Spinal cord (tissue), 10 donors: ENCODE results near the gene FNDC1. TPM values are rescaled to one million over a fixed set of nuclear protein-coding genes. Genes with fewer than 3 reads are reported as not detected.

Source experiments
- DNase-seq, 6 donors: peaks; one replicate each; pipeline versions ENCODE4 v3.0.0 to v3.0.0-alpha.2; 2013 to 2015; ENCODE audit warnings: low spot score in 6 of 6, low read depth in 4 of 6
- H3K27ac ChIP-seq: one replicate; pipeline ENCODE4 v1.5.1; 2013; ENCODE audit warnings: low read depth, low read length, control low read depth
- H3K27me3 ChIP-seq: one replicate; pipeline ENCODE4 v1.6.1; 2013; ENCODE audit warnings: low read length; ENCODE audit not compliant: control insufficient read depth, insufficient read depth
- H3K36me3 ChIP-seq: one replicate; pipeline ENCODE4 v1.6.1; 2013; ENCODE audit warnings: low read length; ENCODE audit not compliant: control insufficient read depth, insufficient read depth
- H3K4me1 ChIP-seq: one replicate; pipeline ENCODE4 v1.6.1; 2013; ENCODE audit warnings: low read length; ENCODE audit not compliant: control insufficient read depth, insufficient read depth
- H3K4me3 ChIP-seq: one replicate; pipeline ENCODE4 v1.5.1; 2013; ENCODE audit warnings: low read depth, low read length, control low read depth
- H3K9me3 ChIP-seq: one replicate; pipeline ENCODE4 v1.6.1; 2013; ENCODE audit warnings: low read length; ENCODE audit not compliant: control insufficient read depth, insufficient read depth
- WGBS: methylation state at CpG from one replicate; pipeline ENCODE4 v1.1.5; 2013; ENCODE audit warnings: missing lambda C conversion rate; ENCODE audit not compliant: insufficient coverage; 5-methylcytosine and 5-hydroxymethylcytosine counted together
- polyA plus RNA-seq, 2 donors: library from polyadenylated mRNA; unstranded; fragments of 120-200 nt; gene quantifications; one replicate each; pipeline ENCODE4 v1.2.1, GENCODE V29; 2013; ENCODE audit not compliant: insufficient read length in 2 of 2
- total RNA-seq, 2 donors: library from RNA; depleted of rRNA in 1 of 2; stranded (reverse); fragments of 120-200 nt in 1 of 2; fragments of >200 nt in 1 of 2; gene quantifications; one replicate each; pipeline versions ENCODE4 v1.2.3 to v1.2.4, GENCODE V29; 2013 to 2014
- donor health status: healthy.

Gene FNDC1
- total and polyA plus RNA-seq, 4 donors, result 10.7 to 49.0 (median 27.2) TPM

DNA sequence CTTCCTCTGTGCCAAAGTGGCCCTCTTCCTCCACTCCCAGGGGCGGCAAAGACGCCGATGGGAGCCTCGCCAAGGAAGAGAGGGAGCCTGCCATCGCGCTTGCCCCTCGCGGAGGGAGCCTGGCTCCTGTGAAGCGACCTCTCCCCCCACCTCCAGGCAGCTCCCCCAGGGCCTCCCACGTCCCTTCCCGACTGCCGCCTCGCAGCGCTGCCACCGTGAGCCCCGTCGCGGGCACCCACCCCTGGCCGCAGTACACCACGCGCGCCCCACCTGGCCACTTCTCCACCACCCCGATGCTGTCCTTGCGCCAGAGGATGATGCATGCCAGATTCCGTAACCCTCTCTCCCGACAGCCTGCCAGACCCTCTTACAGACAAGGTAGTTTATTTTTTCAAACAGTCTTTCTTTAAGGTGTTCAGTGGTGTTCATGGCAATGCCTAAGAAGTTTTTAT lies 64.9 kb downstream of the FNDC1 start:
- H3K27ac ChIP-seq, result no peak overlapping the region
- peaks cover 26% of the 10 kb centered on the region for H3K27me3 ChIP-seq
- H3K9me3 ChIP-seq, result no peaks in the 10 kb centered on the region
- H3K4me3 ChIP-seq, result no peak overlapping the region
- H3K4me1 ChIP-seq, result peaks cover 12% of the 10 kb centered on the region
- peak in 1 of 6 donors; percentile 25 for DNase-seq
- peaks cover 4% of the 10 kb centered on the region for H3K36me3 ChIP-seq
- 8% methylated on average over 19 of the region's 26 CpGs for WGBS

DNA sequence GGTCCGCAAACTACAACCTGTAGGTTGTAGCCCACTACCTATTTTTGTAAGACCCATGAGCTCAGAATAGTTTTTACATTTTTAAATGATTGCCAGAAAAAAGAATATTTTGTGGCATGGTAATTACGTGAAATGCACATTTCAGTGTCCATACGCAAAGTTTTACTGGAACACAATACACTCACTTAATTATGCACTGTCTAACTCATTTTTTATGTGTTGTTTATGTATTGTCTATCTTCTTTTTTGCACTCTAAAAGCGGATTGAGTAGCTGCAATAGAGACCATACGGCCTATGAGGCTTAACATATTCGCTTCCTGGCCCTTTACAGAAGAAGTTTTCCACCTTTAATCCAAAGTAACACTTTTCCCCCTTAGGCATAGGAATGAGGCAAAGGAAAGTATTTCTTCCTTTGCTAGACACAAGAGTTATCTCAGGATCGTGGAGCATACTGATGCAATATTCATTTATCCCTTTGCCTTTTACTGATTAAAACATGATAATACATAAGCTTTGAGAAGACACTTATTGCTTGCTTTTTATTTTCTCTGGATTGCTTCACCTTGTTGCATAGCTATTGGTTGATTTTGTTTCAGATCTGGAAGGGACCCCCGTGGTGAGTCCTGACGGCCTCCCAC lies 69.8 kb downstream of the FNDC1 start:
- no peaks in the 10 kb centered on the region for H3K9me3 ChIP-seq
- no peaks in the 10 kb centered on the region for H3K36me3 ChIP-seq
- H3K27ac ChIP-seq, result no peak overlapping the region
- DNase-seq, result no peak
- 90% methylated on average over 2 of the region's 9 CpGs for WGBS
- H3K27me3 ChIP-seq, result peaks cover 15% of the 10 kb centered on the region
- peaks cover 2% of the 10 kb centered on the region for H3K4me1 ChIP-seq
- no peak overlapping the region for H3K4me3 ChIP-seq

GRCh38 chr6:159249128-159249527 lies 79.9 kb downstream of the FNDC1 start:
- H3K27ac ChIP-seq, result no peak overlapping the region
- no peaks in the 10 kb centered on the region for H3K9me3 ChIP-seq
- H3K27me3 ChIP-seq, result no peaks in the 10 kb centered on the region
- H3K4me1 ChIP-seq, result no peaks in the 10 kb centered on the region
- DNase-seq, result peak in 1 of 6 donors; percentile 41
- H3K36me3 ChIP-seq, result no peaks in the 10 kb centered on the region
- 84% methylated on average over 2 of the region's 3 CpGs for WGBS
- no peak overlapping the region for H3K4me3 ChIP-seq

GRCh38 chr6:159249752-159250151 lies 80.6 kb downstream of the FNDC1 start:
- Histone ChIP-seq H3K4me3 (no peak overlapping the region), H3K4me1 (no peaks in the 10 kb centered on the region), H3K9me3 (no peaks in the 10 kb centered on the region), H3K36me3 (no peaks in the 10 kb centered on the region), H3K27ac (peak overlapping the region; percentile 11), H3K27me3 (no peaks in the 10 kb centered on the region)
- no peak for DNase-seq
- WGBS, result 46% methylated on average over 5 of the region's 8 CpGs

DNA sequence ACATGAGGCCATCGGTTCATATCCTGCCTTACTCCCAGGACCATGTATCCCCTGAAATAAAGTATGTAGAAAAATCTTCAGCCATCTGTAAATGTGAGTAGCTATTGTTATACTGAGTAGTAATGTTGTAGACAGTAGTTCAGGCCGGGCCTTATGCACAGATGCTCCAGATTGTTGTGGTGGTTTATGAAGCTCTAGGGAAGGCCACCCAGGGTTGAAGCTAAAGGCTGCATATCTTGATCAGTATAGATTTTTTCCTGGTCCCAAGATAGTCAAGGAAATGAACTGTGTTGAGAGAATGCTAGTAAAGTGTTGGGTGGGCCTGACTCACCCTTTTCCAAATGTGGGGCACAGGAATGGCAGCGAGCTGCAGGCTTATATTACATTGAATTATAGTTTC lies 81.4 kb downstream of the FNDC1 start:
- Histone ChIP-seq H3K27me3 (no peaks in the 10 kb centered on the region), H3K4me1 (no peaks in the 10 kb centered on the region), H3K36me3 (no peaks in the 10 kb centered on the region), H3K9me3 (no peaks in the 10 kb centered on the region), H3K4me3 (no peak overlapping the region), H3K27ac (no peak overlapping the region)
- WGBS, result 93% methylated on average over 2 of the region's 3 CpGs
- DNase-seq, result no peak

GRCh38 chr6:159252955-159253508 lies 83.8 kb downstream of the FNDC1 start:
- Histone ChIP-seq H3K4me3 (no peak overlapping the region), H3K27ac (no peak overlapping the region)
- DNase-seq, result peak in 5 of 6 donors; percentile 20 to 90 (median 46)

DNA sequence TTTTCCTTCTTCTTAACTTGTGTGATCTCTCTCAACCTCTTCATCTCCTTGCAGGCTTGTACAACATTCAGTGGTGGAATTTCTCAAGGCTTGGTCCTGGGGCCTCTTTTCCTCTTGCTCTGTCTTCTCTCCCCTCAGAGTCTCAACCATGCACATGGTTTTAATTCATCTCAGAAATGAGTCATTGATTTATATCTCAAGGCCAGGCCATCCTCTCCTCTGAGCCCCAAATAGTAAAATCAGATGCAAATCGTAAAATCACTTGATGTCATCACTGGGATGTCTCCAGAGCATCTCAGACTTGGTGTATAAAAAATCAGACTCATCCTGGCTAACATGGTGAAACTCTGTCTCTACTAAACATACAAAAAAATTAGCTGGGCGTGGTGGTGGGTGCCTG lies 85.0 kb downstream of the FNDC1 start:
- no CpG with 5 or more reads among the region's 2 CpGs for whole genome bisulfite sequencing
- H3K4me3 ChIP-seq, result no peak overlapping the region
- DNase-seq, result no peak
- H3K9me3 ChIP-seq, result no peaks in the 10 kb centered on the region
- H3K36me3 ChIP-seq, result no peaks in the 10 kb centered on the region
- no peak overlapping the region for H3K27ac ChIP-seq
- H3K27me3 ChIP-seq, result peaks cover 2% of the 10 kb centered on the region
- no peaks in the 10 kb centered on the region for H3K4me1 ChIP-seq

More at GRCh38 chr6:159252955-159253508, 83.8 kb downstream of the FNDC1 start:
- no peaks in the 10 kb centered on the region for H3K4me1 ChIP-seq
- H3K27me3 ChIP-seq, result peaks cover 2% of the 10 kb centered on the region
- WGBS, result 7% methylated on average over 5 of the region's 10 CpGs
- no peaks in the 10 kb centered on the region for H3K36me3 ChIP-seq
- no peaks in the 10 kb centered on the region for H3K9me3 ChIP-seq

GRCh38 chr6:159255434-159255951 lies 86.3 kb downstream of the FNDC1 start:
- H3K9me3 ChIP-seq, result no peaks in the 10 kb centered on the region
- WGBS, result 100% methylated on average over 1 of the region's 4 CpGs

GRCh38 chr6:159256128-159256527 lies 86.9 kb downstream of the FNDC1 start:
- 100% methylated on average over 2 of the region's 5 CpGs for whole genome bisulfite sequencing
- H3K4me1 ChIP-seq, result no peaks in the 10 kb centered on the region
- no peak overlapping the region for H3K27ac ChIP-seq
- DNase-seq, result no peak
- no peak overlapping the region for H3K4me3 ChIP-seq
- peaks cover 2% of the 10 kb centered on the region for H3K27me3 ChIP-seq
- no peaks in the 10 kb centered on the region for H3K9me3 ChIP-seq
- H3K36me3 ChIP-seq, result no peaks in the 10 kb centered on the region

More at GRCh38 chr6:159255434-159255951, 86.3 kb downstream of the FNDC1 start:
- Histone ChIP-seq H3K4me3 (no peak overlapping the region), H3K36me3 (no peaks in the 10 kb centered on the region), H3K4me1 (no peaks in the 10 kb centered on the region), H3K27me3 (peaks cover 2% of the 10 kb centered on the region), H3K27ac (no peak overlapping the region)
- no peak for DNase-seq

- no peak for DNase-seq
- H3K36me3 ChIP-seq, result no peaks in the 10 kb centered on the region
- H3K27me3 ChIP-seq, result peaks cover 2% of the 10 kb centered on the region
- H3K4me3 ChIP-seq, result no peak overlapping the region
- H3K4me1 ChIP-seq, result no peaks in the 10 kb centered on the region
- H3K27ac ChIP-seq, result no peak overlapping the region
- WGBS, result 100% methylated on average over 1 of the region's 6 CpGs
- H3K9me3 ChIP-seq, result no peaks in the 10 kb centered on the region
These were observed 88.6 kb downstream of the FNDC1 start for GRCh38 chr6:159257846-159258245.
